ENCODE results near the gene PRDM15.

The PRDM15 gene

DNA sequence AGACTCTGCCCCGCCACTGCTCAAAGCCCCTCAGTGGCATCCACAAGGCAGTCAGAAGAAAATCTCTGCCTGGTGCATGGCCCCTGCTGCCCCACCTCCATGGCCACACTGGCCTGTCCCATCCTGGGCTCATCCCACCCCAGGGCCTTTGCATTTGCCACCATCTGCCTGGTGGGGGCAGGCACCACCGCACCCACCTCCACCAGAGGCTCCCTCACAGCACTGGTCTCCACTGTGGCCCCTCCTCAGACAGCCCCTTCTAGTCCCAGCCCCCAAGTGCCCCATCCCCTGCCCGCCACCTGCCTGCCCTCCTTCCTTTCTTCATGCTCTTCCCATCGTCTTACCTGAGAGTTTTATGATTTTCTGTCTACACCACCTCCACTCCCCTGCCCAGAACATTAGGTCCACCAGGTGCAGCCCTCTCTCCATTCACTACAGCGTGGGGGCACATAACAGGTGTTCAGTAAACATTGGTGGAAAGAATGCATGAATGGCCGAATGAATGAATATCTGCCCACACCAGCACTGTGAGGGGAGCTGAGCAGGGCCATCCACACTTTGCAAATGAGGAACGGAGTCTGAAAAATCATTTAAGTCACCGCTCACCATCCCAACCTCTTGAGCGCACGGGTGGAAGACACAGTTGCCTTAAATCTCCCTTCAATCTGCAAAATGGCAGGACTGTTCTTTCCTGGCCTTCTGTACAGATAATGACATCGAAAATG is 2.1 kb downstream of the PRDM15 start:
- TF ChIP-seq, protein P1, sequence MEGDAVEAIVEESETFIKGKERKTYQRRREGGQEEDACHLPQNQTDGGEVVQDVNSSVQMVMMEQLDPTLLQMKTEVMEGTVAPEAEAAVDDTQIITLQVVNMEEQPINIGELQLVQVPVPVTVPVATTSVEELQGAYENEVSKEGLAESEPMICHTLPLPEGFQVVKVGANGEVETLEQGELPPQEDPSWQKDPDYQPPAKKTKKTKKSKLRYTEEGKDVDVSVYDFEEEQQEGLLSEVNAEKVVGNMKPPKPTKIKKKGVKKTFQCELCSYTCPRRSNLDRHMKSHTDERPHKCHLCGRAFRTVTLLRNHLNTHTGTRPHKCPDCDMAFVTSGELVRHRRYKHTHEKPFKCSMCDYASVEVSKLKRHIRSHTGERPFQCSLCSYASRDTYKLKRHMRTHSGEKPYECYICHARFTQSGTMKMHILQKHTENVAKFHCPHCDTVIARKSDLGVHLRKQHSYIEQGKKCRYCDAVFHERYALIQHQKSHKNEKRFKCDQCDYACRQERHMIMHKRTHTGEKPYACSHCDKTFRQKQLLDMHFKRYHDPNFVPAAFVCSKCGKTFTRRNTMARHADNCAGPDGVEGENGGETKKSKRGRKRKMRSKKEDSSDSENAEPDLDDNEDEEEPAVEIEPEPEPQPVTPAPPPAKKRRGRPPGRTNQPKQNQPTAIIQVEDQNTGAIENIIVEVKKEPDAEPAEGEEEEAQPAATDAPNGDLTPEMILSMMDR (IDR thresholded peaks at IDR 0.05; ENCODE audit: extremely low read depth, missing control alignments): peak; percentile 2
- DNase-seq (ENCODE audit: low spot score): no peak

DNA sequence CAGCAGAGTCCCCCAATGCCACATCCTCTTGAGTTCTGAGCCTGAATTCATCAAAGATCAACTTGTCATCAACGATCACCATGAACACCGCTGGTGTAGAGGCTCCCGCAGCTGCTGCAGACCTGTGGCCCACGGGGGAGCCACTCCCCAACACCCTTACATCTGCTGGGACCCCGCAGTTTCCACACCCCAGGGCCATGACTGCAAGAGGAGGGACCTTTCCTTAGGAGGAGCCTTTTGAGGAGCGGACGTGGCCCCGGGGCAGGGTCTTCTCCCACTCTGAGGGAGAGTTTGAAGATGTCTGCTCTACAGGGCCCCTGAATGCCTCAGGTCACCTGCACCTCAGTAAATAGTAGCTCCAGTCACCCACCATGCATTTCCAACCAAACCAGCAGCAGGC is 2.7 kb downstream of the PRDM15 start:
- TF ChIP-seq, protein P1 (IDR thresholded peaks at IDR 0.05; ENCODE audit: extremely low read depth, missing control alignments): no peak
- no peak for DNase-seq (ENCODE audit: low spot score)

DNA sequence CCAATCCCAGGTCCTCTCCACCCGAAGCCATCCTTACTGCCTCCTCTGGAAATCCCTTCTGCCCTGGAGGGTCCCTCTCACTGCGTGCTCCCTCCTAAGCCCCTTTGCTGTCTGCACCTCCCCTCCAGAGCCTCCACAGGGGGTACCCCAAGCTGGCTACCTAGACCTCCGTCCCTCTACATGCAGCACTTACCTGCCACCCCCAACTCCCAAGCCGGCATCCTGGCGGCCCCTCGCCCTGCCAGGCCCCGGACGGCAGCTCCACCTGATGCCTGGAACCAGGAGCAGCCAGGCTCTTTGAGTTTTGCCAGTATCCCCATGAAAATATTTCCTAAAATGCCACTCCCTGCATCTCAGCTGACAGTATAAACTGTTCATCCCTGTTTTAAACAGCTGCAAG is 4.1 kb downstream of the PRDM15 start:
- no peak for DNase-seq (ENCODE audit: low spot score)
- TF ChIP-seq, protein P1 (IDR thresholded peaks at IDR 0.05; ENCODE audit: extremely low read depth, missing control alignments): no peak

DNA sequence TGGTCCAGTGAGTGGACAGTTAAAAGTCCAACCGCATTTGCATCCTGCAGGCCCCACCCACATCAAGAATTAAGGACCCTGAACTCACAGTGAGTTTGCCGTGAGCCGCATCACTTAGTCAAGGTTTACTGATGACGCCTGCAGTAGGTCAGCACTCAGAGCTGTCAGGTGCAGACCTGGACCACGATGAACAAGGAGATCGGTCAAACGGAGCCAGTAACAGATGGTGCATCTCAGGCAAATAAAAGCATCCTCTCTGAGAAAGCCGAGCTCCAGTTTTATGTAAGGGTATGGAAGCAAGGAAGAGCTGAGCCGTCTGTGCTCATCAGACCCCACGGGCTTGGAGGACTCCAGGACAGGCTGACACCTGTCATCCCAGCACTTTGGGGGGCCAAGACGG is 4.5 kb downstream of the PRDM15 start:
- TF ChIP-seq, protein P1 (IDR thresholded peaks at IDR 0.05; ENCODE audit: extremely low read depth, missing control alignments): no peak
- no peak for DNase-seq (ENCODE audit: low spot score)

DNA sequence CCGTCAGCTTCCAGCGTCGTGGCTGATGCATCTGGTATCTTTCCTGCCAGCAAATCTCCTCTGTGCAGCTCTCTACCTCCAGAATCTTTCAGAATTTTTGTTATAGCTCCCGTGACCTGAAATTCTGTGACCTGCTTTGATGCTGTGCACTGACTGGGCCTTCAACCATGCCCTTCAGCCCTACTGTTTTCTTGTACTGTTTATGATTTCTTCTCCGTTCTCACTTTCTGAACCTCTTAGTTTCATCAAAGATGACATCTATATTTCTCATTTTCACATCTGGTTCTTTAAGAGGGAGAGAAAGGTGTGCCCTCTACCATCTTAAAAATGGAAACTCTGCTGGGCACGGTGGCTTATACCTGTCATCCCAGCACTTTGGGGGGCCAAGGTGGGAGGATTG is 5.7 kb downstream of the PRDM15 start:
- TF ChIP-seq, protein P1 (IDR thresholded peaks at IDR 0.05; ENCODE audit: extremely low read depth, missing control alignments): no peak
- no peak for DNase-seq (ENCODE audit: low spot score)

DNA sequence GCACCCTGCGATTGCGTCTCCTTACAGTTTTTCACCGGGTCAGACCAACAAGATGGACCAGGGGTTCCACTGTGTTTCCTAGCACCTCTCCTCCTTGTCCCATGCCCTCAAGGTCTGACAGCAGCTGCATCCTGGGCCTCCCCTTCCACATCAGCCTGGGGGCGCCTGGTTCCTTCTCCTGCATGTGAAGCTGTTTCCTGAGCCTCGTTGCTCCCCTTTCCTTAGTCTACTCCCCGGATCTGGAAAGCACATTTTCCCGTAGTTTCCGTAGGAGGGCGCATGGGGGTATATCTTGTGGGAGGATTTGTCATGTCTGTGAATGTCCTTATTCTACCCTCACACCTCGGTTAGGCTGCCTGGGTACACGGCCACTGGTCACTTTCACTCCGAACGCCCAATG is 6.1 kb downstream of the PRDM15 start:
- TF ChIP-seq, protein P1 (IDR thresholded peaks at IDR 0.05; ENCODE audit: extremely low read depth, missing control alignments): no peak
- DNase-seq (ENCODE audit: low spot score): no peak

DNA sequence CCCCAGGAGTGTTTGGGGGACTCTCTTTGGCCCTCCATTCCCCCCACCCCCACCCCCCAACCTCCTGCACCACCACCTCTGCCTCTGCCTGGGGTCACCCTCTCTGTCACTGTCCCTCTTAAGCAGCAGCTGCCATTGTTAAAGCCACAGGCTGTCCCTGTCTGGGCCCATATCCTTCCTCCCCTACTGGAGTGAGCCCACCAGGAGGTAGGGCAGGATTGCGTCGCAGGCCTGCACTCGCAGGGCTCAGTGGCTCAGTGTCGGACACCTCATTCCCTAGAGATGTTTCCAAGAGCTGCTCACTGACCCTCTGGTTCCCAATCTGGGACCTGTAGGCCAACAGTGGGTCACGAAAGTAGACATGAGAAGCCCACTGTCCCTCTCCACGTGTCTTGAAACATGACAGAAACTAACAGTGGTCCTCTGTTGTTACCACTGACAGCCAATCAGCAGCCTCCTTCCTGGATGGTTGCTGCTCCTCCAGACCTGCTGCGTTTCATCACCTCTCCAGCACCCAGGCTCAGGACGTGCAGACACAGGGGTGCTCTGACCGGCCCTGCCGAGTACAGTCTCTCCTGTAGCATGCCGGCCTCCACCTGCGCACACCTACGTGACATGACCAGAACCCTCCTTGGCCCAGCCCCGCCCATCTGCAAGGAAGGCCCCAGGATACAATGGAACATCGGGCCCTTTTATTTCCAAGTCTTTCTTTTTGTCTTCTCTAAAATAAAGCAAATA is 7.7 kb downstream of the PRDM15 start:
- TF ChIP-seq, protein P1 (IDR thresholded peaks at IDR 0.05; ENCODE audit: extremely low read depth, missing control alignments): no peak

More for the DNA sequence above, 7.7 kb downstream of the PRDM15 start:
- no peak for DNase-seq (ENCODE audit: low spot score)
